K562 (cell line): ENCODE data around the gene FARP2. TPM values are rescaled to one million over a fixed set of nuclear protein-coding genes. Genes with fewer than 3 reads are reported as not detected.
A peak's percentile ranks its signal among the peaks of the same experiment; 100 is the strongest.

Source experiments
- CBFA2T2 ChIP-seq: fragments of 450-650 bp; conservative IDR thresholded peaks from 2 replicates; pipeline ENCODE4 v1.6.1; 2017; ENCODE audit warnings: mild to moderate bottlenecking
- CEBPB ChIP-seq: fragments of 450-650 bp; IDR thresholded peaks from 2 replicates; pipeline ENCODE4 v1.6.1; 2016; ENCODE audit warnings: missing genetic modification characterization, missing compliant biosample characterization
- COPS2 ChIP-seq: fragments of 450-650 bp; conservative IDR thresholded peaks from 2 replicates; pipeline ENCODE4 v1.6.1; 2016; ENCODE audit warnings: mild to moderate bottlenecking, moderate library complexity
- CREB3 ChIP-seq: fragments of 450-650 bp; conservative IDR thresholded peaks from 2 replicates; pipeline ENCODE4 v1.6.1; 2016; ENCODE audit warnings: missing genetic modification characterization, low read depth, mild to moderate bottlenecking, missing compliant biosample characterization, moderate library complexity
- ETV5 ChIP-seq: sonication (generic); formaldehyde crosslinking; IDR thresholded peaks from 2 replicates; pipeline ENCODE4 v1.4.0; 2020; ENCODE audit warnings: low read depth, mild to moderate bottlenecking, missing genetic modification reagents
- FOXK1 ChIP-seq: sonication (generic); formaldehyde crosslinking; IDR thresholded peaks from 2 replicates; pipeline ENCODE4 v1.8.0; 2022; ENCODE audit warnings: missing genetic modification reagents, mild to moderate bottlenecking, borderline replicate concordance
- ILF3 ChIP-seq: fragments of 450-650 bp; IDR thresholded peaks from 2 replicates; pipeline ENCODE4 v1.6.1; 2018; ENCODE audit warnings: antibody characterized with exemption, mild to moderate bottlenecking, moderate library complexity, borderline replicate concordance
- KDM5B ChIP-seq: fragments of 200-600 bp; sonication (generic); IDR thresholded peaks from 2 replicates; pipeline ENCODE4 v1.6.1; 2012; ENCODE audit warnings: low read depth, mild to moderate bottlenecking, moderate library complexity, low read length, control low read depth, inconsistent platforms; ENCODE audit not compliant: insufficient replicate concordance
- MTF1 ChIP-seq: fragments of 250-450 bp; sonication (Bioruptor Pico); IDR thresholded peaks from 2 replicates; pipeline ENCODE4 v1.9.0; 2021; ENCODE audit warnings: moderate library complexity, mild to moderate bottlenecking, inconsistent platforms, borderline replicate concordance
- NCOA6 ChIP-seq: fragments of 450-650 bp; IDR thresholded peaks from 2 replicates; pipeline ENCODE4 v1.6.1; 2017; ENCODE audit warnings: mild to moderate bottlenecking
- NCOR1 ChIP-seq: fragments of 450-650 bp; IDR thresholded peaks from 2 replicates; pipeline ENCODE4 v1.6.1; 2016; ENCODE audit warnings: mild to moderate bottlenecking, moderate library complexity
- NR3C1 ChIP-seq: sonication (generic); formaldehyde crosslinking; IDR thresholded peaks from 2 replicates; pipeline ENCODE4 v1.8.1; 2022; ENCODE audit warnings: missing genetic modification reagents
- PHF21A ChIP-seq: fragments of 450-650 bp; IDR thresholded peaks from 2 replicates; pipeline ENCODE4 v1.6.1; 2017; ENCODE audit warnings: low read depth, borderline replicate concordance
- RAD51 ChIP-seq: fragments of 450-650 bp; IDR thresholded peaks from 2 replicates; pipeline ENCODE4 v1.7.1; 2016; ENCODE audit warnings: low read depth, mild to moderate bottlenecking, borderline replicate concordance
- RBBP5 ChIP-seq: fragments of 200-600 bp; sonication (generic); IDR thresholded peaks from 2 replicates; pipeline ENCODE4 v1.6.1; 2012; ENCODE audit warnings: borderline replicate concordance, mild to moderate bottlenecking, low read length, control low read depth, inconsistent platforms; ENCODE audit not compliant: insufficient read depth, poor library complexity, severe bottlenecking
- SP2 ChIP-seq: IDR thresholded peaks from 2 replicates; pipeline ENCODE4 v1.6.1; 2011; ENCODE audit warnings: mild to moderate bottlenecking, low read depth, low read length, moderate library complexity; ENCODE audit not compliant: poor library complexity, severe bottlenecking; ENCODE audit errors: extremely low read depth
- TCF3 ChIP-seq: sonication (generic); formaldehyde crosslinking; IDR thresholded peaks from 2 replicates; pipeline ENCODE4 v1.4.0; 2020; ENCODE audit warnings: mild to moderate bottlenecking, missing genetic modification reagents
- TCF7 ChIP-seq: sonication (generic); IDR thresholded peaks from 2 replicates; pipeline ENCODE4 v1.6.1; 2016; ENCODE audit warnings: antibody characterized with exemption, borderline replicate concordance
- THRAP3 ChIP-seq: fragments of 450-650 bp; IDR thresholded peaks from 2 replicates; pipeline ENCODE4 v1.6.1; 2016; ENCODE audit warnings: mild to moderate bottlenecking, inconsistent platforms, borderline replicate concordance
- ZBTB33 ChIP-seq: sonication (generic); formaldehyde crosslinking; IDR thresholded peaks from 2 replicates; pipeline ENCODE4 v1.8.1; 2023; ENCODE audit warnings: mild to moderate bottlenecking, missing genetic modification reagents
- ZC3H4 ChIP-seq: sonication (generic); formaldehyde crosslinking; IDR thresholded peaks from 2 replicates; pipeline ENCODE4 v1.9.0; 2021; ENCODE audit warnings: missing genetic modification reagents, borderline replicate concordance
- ZFP91 ChIP-seq: sonication (generic); formaldehyde crosslinking; IDR thresholded peaks from 2 replicates; pipeline ENCODE4 v1.8.0; 2022; ENCODE audit warnings: mild to moderate bottlenecking, missing genetic modification reagents
- ZNF263 ChIP-seq: sonication (generic); formaldehyde crosslinking; IDR thresholded peaks from 2 replicates; pipeline ENCODE4 v1.8.0; 2022; ENCODE audit warnings: mild to moderate bottlenecking, missing genetic modification reagents, borderline replicate concordance
- polyA plus RNA-seq, 8 experiments: library from polyadenylated mRNA; depleted of rRNA in 4 of 8; stranded (reverse) in 5 of 8; unstranded in 3 of 8; fragments of >200 nt; fragmentation: Nextera tagmentation in 2 of 8; fragmentation: Illumina TruSeq in 1 of 8; extraction: Ambion mirVana in 2 of 8; extraction: Trizol in 1 of 8; gene quantifications; 2 replicates each; pipeline versions ENCODE4 v1.2.1 to v1.2.3, GENCODE V29; 2011 to 2014; ENCODE audit warnings: inconsistent platforms in 1 of 8, missing spikeins in 1 of 8
- total RNA-seq, 7 experiments: library from RNA; depleted of rRNA in 6 of 7; stranded (reverse); fragments of >200 nt in 6 of 7; fragmentation: Illumina TruSeq in 2 of 7; extraction: Trizol in 2 of 7; gene quantifications; 2 replicates each; pipeline versions ENCODE4 v1.2.1 to v1.2.3, GENCODE V29; 2011 to 2021; ENCODE audit warnings: low replicate concordance in 1 of 7

The FARP2 gene
- total and polyA plus RNA-seq, 9 of the 15 experiments (the other 6 are each of a cell fraction or from before 2014, with no cell fraction given), result 4.1 to 38.1 (median 21.1) TPM

GRCh38 chr2:241355983-241356870 lies at the start of gene FARP2 (continued):
- TF ChIP-seq ZBTB33 (no peak), ZFP91 (CRISPR knock-in tag) (no peak), FOXK1 (CRISPR knock-in tag) (no peak), TCF3 (CRISPR knock-in tag) (no peak), NCOR1 (no peak), CEBPB (tag) (no peak), ZC3H4 (no peak), NR3C1 (CRISPR knock-in tag) (no peak), ETV5 (CRISPR knock-in tag) (no peak), CREB3 (tag) (no peak), ILF3 (no peak), KDM5B (peak; percentile 75), TCF7 (no peak), COPS2 (no peak), CBFA2T2 (no peak), SP2 (peak; percentile 35), RAD51 (no peak), PHF21A (peak; percentile 100), ZNF263 (CRISPR knock-in tag) (no peak), NCOA6 (no peak), RBBP5 (no peak), THRAP3 (no peak), MTF1 (no peak)
